HG03521 (cell line): ENCODE results near the gene SLC2A13.

ENCODE experiments used
- ATAC-seq: cut with Tn5 transposase; IDR thresholded peaks from one replicate; pipeline ENCODE4 v1.9.1; 2021; ENCODE audit warnings: mild to moderate bottlenecking, moderate library complexity; ENCODE audit not compliant: unreplicated experiment

SLC2A13 gene

DNA sequence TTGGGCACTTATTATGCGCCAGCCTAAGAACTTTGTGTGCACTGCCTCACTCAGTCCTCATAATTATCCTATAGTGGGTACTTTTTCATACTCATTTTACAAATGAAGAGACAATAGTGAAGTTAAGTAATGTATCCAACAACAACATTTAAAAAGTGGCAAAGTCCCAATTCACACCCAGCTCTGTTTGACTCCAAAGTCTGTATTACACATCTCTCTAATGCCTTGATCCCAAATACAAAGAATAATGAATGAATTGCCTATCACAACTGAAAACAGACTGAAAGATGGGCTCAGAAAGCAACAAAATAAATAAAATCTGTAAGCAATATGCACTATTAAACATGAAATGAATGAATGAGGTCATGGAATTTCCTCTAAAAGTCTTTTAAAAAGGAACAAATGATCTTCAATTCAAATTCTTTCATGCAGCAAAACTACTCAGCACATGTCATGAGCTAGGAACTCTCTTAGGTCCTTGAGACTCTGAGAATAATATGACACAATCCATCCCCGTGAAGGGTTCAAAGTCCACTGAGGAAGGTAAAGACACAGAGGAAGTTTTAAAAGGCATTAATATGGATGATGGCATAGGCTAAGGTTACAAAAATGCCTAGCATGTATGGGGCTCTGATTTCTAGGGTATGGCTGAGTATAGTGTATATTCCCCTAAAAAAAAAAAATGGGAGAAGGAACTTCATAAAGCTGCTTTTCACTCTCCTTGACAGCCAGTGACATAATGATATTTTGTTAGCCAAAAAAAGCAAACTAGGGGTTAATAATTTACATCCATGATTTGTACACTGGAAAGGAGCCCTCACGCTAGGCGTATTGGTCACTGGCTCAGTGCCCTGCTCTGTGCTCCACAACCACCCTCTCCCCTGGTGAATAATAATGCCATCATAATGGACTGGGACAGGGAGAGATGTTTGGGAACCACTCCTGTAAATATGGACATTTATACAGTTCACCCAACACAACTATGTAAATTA is 103.4 kb downstream of the SLC2A13 start:
- ATAC-seq: no peak

DNA sequence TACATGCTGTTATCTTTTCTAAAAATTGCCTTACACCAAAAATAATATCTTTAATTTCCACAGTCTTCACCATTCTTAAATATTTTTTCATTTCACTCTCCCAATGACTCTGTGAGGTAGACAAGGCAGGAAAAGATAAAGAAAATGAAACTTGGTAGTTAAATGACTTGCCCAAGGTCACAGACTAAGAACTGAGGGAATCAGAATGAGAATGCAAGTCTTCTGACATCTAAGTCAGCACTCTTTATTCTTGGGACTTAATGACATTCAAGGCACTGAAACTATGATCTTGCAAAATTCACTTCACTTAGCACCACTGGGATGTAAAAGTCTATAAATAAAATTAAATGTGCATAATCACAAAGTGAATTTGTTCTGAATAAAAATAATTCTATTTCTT is 104.5 kb downstream of the SLC2A13 start:
- ATAC-seq: no peak

DNA sequence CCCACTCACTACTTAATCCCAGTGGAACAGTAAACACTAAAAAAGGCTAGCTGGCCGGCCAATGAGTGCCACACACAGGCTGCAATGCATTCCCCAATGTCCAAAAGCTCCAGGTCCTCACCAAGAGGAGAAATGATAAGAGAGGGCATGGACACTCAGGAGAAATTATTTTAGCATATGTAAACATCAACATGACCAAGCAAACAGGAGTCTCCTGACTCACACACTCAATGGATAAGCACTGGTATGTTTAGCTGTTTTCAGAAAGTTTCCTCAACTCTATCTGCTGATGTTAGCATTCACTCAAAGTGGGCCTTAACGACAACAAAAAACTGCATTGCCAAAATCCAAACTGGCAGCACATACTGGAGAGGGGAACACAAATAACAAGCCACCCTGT is 105.0 kb downstream of the SLC2A13 start:
- no peak for ATAC-seq

DNA sequence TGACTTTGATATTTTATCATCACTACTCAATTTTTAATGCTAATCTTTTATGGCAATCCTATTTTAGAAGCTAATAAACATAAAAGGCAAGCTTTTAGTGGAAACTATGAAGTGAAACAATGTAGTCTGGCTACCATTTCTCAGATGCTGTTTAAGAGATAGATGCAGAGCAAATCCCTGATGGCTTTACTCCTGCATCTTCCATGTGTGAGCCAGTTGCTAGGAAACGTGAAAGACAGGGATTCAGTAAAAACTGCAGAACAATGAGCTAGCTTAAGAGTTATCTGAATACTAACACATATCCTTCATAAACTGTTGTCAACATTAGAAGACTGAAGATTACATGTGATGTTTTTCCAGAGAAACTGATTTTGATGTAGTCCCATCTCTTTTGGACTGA is 112.6 kb downstream of the SLC2A13 start:
- ATAC-seq: no peak

DNA sequence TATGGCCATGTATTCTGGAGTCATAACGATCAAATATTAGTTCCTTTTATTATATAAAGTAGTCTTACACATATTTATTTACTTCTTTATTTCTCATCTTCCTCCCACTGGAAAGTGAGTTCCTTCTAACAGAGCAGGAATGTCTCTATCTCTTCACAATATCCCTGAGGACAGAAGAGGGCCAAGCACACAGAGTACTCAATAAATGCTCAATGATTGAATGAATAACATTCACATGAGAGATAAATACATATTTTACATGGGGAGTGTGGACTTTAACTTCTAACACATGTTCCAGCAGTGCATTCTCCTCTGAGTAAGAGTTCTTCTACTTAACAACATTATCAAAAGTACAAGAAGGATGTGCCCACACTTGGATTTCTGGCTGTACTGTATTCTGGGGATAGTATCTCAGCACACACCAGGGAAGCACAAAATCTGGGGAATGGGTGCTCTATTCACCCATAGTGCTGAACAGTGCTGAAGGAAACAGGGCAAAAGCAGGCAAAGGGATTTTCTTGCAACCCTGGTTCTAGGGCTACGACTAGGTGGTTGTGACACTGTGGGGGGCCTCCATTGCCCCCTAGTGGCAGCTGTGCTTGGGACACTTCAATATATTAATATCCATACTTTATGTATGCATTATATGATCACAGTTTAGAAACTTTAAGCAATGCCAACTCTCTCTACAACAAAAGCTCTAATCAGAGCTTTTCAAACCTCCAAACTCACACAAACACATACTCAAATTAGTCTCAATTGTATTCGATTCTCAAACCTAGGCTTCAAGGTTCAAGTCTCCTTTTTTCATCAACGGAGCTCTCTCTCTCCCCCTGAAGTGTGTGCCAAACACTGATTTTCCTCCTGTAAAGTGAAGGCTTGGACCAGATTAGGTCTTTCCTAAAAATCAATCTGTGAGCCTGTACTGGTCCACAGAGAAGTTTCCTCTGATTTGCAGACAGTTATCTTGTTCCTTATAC is 115.5 kb downstream of the SLC2A13 start:
- ATAC-seq: peak; percentile 96

DNA sequence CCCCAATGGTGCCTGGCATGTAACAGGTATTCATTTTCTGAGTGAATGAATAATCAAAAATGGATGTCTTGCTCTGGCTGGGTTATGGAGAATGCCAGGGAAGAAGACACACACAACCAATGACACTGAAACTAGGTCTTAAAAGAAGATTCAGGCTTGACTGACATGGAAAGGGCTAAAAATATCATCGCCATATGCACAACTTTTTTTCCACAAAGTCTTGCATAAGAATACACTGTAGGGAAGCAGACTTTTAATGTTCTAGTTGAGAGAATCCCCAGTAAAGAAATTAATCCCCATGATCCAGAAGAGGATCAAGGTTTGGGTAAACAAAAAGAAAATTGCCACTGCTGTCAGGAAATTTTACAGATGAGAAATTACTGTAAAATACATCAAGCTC is 116.4 kb downstream of the SLC2A13 start:
- no peak for ATAC-seq

DNA sequence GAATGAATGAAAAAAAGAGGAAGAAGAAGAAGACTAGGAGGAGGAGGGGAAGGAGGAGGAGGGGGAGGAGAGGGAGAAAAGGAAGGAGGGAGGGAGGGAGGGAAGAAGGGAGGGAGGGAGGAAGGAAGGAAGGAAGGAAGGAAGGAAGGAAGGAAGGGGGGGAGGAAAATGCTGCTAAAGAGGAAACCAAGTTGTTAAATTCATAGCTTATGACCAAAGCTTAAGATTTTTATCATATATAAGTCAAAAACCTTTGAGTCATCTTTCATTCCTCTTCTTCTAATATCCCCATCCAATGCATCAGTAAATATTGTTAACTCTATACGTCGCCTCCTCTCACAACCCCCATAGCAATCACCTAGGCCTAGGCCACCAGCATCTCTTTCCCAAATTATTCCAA is 117.3 kb downstream of the SLC2A13 start:
- ATAC-seq: no peak

DNA sequence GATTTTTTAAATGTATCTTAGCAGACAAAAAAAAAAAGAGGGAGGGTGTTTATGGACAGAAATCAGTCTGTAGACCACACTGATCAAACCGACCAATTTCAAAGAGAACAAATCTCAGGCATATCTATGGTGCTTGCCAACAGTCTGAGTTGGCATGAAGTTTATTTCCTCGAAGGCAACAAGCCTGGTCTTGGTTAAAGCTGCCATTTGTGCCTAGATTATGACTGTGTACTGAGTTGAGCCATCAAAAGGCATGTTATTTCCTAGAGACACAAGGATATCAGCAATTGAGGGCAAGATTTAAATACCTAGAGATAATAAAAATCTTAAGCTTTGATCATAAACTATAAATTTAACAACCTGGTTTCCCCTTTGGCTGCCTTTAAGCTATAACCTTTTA is 119.2 kb downstream of the SLC2A13 start:
- no peak for ATAC-seq

DNA sequence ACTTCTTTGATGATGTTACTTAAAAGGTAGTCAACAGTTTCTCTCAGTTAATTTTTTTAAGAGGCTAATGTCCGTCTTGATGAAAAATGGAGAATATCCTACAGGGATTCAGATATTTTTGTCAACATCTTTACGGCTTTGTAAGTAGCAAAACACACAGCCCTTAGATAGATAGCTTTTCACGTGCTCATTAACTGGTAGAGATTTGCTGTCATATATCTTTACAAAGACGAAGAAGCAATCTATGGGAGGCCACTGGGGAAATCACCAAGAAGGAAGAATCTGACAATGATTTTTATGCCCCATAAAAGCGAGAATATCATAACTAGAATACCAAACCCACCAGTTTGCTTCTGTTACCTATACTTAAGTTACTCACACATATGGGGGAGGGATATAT is 121.2 kb downstream of the SLC2A13 start:
- ATAC-seq: no peak

DNA sequence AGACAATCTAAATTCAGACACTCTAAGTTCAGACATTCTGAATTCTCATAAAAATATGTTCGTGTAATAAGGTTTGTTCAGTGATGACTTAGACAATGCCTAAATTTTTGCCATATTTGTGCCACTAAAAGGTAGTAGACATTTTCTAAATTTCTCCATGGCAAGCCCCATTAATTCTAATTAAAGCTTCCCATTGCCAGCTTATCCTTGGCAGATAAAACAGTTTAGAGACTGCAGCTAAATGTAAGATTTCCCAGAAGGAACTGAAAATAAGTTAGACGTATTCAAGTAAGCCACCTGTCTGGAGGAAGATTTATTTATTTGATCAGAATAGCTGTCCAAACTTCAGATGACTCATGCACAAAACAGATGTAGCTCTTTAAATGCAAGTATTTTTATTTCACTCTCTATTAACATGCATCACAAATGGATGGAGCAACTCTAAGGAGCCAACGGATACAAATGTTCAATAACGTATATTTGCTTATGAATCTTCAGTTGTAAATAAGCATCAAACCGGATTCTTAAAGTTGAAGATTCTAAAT is 130.4 kb downstream of the SLC2A13 start:
- no peak for ATAC-seq

DNA sequence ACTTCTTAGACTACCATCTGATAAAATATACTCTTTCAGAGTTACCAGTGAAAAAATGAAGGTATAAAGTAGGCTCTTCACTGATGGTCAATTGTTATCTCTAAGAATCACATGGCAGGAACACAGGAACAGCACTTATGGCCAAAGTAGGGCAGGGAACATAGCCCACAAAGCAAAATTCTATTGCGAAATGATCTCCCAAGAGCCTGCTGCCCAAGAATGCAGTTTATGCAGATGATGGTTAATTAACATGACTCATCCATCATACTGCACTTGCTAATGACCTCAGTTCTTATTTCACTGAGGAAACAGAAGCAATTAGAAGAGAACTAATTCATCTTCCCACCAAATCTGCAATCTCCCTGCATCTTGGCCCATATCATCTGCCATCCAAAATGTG is 133.8 kb downstream of the SLC2A13 start:
- no peak for ATAC-seq

DNA sequence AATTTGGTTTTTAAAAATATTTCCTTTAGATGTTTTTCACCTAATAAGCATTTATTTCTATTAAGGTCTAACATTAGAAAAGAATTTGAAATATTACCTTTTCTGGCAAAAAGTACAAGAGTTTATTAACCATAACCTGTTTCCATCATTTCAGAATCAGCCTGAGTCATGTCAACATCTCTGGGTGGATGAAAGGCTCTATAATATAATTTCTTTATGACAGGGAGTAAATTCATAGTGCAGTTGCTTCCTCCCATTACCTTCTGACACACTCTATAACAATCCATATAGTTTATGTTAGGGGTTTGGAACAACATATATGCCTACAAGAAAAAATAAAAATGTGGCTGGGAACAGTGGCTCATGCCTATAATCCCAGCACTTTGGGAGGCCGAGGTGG is 134.5 kb downstream of the SLC2A13 start:
- no peak for ATAC-seq

DNA sequence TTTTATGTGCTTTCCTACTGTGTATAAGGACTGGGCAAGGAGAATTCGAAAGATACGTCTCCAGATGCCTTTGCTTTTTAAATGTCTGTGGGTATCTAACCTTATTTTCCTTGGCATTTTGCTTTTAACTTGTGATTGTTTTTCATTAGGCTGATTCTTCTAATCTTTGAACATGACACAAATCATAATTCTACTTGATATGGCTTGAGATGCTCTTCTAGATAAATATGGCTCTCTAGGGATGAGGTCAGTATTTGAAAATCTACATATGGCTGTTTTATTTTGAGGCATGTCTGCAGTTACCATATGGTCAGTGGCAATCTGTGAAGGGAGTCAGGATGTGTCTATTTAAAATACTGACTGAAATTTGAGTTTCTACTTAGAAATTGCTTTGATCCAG is 139.2 kb downstream of the SLC2A13 start:
- ATAC-seq: no peak

DNA sequence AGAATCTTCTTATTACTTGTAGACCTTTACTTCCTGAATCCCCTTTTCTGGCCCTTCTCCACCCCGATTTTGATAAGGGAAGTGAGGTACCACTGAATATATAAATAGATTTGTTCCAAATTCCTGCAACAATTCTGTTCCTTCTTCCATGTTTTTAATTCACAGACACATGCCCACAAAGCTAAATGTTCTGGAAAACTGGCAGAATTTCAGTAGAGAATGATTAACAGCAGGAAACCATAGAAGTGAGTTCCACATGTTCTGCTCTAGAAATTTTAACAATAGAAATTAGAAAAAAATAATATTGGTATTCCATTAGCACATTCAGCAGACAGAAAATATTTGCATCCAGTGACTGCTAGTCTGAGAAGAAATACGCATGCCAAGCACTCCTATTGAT is 139.6 kb downstream of the SLC2A13 start:
- no peak for ATAC-seq

DNA sequence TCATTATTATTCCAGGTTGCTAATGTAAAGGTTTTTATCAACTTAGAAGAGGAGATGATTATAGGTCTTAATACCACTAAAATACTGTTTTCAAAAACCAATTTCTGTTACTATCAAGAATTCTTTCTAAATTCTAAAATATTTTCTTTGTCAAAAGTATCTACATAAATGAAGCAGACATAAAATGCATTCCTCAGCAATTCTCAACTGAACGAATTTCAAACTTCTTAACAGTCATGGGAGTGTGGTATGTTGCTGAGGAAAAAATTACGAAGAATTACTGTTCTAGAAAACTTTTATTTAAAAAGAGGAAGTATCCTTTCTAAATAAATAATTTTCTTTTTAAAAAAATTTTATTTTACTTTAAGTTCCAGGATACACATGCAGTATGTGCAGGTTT is 146.4 kb downstream of the SLC2A13 start:
- ATAC-seq: no peak

DNA sequence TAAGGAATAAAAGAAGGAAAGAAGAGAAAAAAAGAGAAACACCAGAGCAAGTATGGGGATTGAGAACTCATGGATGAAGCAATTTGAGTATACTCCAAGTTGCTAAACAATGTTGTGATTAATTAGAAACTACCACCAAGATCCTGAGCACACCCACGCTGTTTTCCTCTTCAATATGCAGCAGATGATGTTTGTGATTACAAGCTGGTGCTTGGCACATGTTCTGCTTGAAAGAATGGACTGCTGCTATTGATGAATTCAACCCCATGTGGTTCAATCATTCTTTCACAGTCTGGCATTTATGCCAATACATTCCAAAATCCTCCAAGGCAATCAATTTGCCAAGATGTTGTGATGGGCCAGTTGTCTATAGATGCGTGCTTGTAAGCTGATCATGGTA is 146.8 kb downstream of the SLC2A13 start:
- ATAC-seq: no peak

DNA sequence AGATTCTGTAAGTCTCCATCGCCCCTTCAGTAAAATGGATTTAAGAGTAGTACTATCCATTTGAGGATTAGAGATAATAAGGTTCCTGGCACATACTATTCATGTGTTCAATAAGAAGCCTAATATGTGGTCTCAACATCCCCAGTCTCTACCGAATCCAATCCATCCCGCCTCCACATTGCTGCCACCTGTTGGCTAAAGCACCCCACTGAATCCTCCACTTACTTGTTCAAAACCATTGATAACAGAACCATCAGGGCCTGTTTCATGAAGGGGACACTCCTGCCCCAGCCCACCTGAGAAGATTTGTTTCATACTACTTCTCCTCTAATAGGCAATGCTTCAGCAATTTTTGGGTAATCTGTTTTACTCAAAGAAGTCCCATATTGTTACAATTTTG is 147.5 kb downstream of the SLC2A13 start:
- ATAC-seq: no peak

DNA sequence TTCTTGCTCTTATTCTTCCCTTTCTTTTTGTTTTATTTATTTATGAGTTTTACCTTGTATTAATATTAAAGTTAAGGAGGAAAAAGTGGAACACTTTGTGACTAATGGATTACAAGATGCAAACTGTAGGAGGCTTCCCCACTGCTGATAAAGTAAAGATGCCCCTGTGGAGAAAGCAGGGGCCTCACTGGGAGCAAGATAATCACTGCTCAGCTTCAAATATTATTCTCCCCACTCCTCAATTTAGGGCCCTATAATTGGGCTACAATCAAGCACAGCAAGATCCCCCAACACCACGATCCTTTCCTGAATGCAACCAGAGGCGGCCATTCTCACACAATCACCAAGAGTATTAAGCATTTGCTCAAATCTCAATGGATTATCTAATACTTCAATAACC is 149.2 kb downstream of the SLC2A13 start:
- no peak for ATAC-seq

DNA sequence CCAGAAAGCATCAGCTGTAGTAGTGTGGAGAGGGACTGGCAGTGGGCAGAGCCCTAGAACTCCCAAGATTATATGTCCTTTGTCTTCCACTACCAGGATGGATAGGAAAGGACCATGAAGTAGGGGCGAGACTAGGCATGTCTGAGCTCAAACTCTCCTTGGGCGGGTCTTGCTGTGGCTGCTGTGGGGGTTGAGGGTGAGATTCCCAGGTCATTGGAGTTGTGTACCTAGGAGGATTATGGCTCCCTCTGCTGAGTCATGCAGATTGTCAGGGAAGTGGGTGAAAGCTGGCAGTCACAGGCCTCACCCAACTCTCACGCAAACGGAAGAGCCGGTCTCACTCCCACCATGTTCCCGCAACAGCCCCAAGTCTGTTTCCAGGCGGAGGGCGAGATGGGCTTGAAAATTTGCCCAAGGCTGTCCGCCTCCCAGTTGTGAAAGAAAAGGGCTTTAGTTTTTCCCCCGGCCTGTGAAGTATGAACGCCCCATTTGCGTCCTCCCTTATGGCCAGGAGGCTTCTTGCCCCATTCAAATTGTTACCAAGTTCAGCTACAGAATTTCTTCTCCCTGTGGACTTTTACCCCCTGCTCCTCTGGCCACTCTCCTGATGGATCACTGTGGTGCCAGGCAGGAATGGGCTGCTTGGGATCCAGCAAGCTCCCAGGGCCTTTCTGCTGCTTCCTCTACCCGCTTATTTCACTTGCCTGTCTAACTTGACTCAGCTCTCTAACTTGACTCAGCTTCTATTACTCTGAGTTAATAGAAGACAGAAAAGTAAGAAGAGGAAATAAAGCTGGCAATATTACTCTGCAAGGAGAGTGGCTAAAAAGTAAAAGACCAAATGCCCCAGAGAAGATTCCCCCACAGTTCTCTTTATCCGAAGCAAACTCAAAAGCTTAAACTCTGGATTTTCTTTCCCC is 159.3 kb downstream of the SLC2A13 start:
- no peak for ATAC-seq

DNA sequence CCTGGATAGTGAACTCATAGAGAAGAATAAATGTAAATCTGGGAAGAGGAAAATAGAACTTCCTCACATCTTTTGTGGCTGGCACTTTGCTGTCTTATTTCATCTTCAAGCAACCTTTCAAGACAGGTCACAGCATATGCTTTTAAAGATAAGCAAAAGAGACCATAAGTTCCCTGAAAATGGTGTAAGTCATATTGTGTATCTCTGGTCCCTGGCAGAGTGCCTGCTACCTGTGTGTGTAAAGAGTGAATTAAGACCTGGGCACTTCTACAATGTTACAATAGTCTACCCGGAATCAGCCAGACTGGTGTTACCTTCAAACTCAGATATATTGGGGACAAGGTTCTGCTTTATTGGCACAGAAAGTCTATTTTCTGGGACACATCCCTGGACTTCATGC is 168.8 kb downstream of the SLC2A13 start:
- no peak for ATAC-seq
